Stimulated activated CD8-positive, alpha-beta memory T cell treated with anti-CD3 and anti-CD28 coated beads, Interleukin-4, amount 100 ng/mL, for 24 hours (primary cell): Measurements from ENCODE around the gene TNP2.

ENCODE experiments used
- DNase-seq: peaks from one replicate; pipeline ENCODE4 v3.0.0-alpha.2; 2020; ENCODE audit warnings: low read depth

Gene TNP2

DNA sequence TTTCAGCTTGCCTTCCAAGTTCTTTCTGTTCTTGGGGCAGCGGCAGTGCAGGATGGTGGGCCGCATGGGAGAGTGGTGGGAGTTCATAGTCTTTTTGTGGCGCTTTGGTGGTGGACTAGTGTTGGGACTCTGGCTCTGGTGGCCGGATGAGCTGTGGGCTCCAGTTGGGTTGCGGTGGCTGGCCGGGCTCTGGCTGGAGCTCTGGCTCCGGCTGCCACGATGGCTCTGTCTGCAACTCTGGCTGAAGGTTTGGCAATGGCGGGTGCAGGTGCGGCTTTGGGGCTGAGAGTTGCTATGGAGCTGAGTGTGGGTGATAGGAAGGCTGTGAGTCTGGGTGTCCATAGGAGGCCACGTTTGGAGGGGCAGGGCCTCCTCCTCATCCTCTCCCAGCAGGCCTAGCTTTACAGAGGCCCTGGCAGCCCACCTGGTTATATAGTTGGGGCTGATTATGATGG, at the start of gene TNP2:
TSS of gene TNP2 (minus strand) at position 405 of the 455 bp plus-strand sequence. CDS start at position 342, 63 bp downstream.
- DNase-seq = no peak

DNA sequence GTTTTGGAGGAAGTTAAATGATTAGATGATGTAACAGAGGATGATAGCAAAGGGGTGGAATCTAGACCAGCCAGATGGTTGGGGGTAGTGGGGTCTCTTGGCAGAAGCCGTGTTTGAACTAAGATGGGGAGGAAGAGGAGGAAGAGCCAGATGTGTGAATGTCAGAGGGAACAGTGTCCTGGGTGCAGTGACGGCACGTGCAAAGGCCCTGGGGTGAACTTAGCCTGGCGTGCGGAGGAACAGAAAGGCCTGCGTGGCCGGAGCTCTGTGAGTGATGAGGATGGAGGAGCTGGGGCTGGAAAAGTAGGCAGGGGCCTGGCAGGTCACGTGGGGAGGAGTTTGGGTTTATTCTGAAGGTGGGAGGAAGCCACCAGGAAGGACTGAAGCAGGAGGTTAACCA, 49.7 kb upstream of the TNP2 start:
- no peak for DNase-seq

DNA sequence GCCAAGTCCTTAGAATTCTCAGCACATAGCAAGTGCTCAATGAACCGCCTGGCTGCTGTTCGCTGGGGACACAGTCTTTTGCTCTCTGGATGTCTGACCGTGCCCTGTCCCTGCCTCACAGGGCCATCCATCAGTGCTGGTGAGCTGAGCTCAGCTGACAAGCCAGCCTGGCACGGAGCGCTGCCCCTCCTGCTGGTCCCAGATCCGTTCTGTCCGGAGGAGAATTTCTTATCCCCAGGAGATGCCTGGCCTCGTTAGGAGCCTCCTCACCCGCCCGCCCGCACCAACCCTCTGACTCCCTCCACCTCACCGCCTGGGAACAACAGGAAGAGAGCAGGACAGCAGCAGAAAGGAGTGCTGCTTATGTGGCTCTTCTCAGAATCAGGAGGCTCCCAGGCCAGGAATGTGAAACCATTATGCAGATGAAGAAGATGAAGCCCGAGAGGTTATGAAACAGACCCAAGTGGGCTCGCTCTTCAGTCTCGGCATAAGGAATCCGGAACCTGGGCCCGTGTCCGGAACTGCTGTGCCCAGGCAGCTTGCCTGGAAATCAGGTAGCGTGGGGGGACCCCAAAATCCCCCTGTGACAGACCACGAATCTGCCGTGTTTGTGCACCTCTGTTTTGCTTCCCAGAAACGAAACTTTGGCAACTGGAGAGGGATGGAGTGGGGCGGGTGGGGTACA, 47.3 kb upstream of the TNP2 start:
- no peak for DNase-seq

DNA sequence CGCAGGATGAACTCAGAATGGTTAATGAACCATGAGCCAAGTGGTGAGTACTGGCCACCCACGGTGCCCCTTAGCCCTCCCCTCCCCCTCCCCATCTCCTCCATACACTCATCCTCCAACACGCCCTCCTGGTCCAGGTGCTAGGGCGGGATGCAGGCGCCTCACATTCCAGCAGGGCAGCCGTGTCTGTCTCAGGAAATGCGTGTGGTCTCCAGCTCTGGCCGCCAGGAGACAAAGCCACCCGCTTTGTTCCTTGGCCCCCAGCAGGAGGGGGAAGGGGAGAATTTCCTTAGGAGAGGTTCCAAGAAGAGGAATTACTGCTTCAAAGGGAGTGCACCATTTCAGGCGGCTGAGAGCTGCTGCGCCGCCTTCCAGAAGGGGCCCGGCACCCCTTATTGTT, 46.4 kb upstream of the TNP2 start:
- no peak for DNase-seq

DNA sequence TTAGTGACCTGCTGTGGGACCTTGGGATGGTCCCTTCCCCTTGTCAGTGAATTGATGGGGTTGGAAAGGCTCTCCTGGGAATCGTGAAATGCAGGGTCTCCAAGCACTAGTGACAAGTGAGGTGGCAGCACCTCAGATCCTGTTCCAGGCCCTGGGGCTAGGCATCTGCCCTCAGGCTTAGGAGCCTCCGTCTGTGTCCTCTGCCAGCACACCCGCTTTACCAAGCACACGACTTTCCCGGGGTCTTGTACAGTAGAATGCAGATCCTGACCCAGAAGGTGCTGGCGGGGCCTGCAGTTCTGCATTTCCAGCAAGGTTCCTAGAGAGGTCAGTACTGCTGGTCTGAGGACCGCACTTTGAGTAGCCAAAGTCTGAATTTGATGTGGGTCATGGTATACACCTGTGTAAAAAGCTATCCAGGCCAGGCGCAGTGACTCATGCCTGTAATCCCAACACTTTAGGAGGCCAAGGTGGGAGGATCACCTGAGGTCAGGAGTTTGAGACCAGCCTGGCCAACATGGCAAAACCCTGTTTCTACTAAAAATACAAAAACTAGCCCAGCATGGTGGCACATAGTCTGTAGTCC, 45.3 kb upstream of the TNP2 start:
- DNase-seq = no peak

DNA sequence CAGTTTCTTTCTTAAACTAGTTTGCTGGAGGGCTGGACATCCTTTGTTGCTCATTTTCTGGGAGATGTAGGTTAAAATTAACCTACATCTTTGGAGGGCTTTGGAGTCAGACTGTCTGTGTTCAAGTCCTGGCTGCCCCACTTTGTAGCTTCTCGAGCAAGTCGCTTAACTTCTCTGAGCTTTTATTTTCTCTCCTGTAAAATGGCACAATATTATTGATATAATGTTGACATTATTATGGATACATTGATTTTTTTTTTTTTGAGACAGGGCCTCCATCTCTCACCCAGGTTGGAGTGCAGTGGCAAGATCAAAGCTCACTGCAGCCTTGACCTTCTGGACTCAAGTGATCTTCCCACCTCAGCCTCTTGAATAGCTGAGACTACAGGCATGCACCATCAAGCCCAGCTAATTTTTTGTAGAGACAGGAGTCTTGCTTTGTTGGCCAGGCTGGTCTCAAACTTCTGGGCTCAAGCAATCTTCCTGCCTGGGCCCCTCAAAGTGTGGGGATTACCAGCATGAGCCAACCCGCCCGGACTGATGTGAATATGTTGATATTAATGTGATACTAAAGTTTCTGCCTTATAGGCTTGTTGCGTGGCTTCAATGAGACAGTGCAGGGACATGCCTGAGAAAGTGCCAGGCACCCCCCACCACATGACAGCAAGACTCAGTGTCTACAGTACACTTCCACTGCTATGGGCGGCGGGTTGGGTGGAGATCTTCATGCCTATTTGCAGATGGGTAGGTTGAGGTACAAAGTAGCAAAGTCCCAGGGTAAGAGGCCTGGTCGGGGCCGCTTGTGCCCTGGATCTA, 44.6 kb upstream of the TNP2 start:
- DNase-seq = no peak

DNA sequence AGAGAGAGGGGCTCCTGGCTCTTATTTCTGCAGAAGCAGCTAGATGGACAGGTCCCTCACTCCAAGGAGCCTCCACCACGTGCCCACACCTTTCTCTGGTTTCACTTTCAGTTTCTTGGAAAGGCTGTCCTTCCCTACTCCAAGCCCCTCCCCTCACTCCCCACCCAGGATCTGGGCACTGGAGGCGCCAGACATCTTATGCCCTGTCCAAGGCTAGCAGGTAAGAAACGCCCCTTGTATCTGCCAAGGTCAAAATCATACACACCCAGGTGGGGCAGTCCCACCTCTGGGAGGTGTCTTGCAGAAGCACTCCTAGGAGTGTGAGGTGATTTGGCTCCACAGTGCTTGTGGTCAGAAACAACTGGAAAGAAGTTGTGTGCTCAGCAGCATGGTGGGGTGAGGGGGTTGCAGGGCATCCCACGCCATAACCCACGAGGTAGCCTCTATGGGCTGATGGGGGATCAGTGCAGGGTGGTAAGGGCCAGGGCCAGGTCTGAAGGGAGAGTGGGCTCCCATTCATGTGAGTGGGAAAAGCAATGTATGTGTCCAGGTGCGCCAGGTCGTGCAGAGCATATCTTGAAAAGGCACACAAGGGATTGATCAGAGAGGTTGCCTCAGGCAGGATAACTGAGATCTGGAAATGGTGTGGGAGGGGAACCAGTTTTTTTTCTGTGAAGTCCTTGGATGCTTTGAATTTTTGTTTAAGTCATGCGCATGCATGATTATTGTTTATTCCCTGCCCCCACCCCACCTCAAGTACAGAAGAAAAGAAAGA, 43.8 kb upstream of the TNP2 start:
- no peak for DNase-seq

DNA sequence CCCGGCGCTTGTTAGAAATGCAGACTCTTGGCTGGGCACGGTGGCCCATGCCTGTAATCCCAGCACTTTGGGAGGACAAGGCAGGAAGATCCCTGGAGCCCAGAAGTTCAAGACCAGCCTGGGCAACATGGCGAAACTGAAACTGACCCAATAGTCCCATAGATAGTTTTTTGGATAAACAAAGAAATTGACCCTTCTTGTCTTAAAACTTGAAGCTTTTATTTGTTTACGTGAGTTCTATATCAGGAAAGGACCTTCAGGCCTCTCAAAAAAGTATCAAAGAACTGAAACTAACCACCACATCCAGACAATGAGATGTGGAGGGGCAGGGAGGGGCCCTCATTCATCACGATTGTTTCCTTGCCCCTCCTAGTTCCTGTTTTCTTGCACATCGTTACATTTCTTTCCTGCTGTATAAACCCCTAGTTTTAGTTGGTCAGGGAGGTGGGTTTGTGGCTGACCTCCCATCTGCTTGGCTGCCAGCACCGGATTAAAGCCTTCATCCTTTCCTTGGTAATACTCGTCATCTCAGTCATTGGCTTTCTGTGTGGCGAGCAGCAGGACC, 42.0 kb upstream of the TNP2 start:
- DNase-seq = no peak

DNA sequence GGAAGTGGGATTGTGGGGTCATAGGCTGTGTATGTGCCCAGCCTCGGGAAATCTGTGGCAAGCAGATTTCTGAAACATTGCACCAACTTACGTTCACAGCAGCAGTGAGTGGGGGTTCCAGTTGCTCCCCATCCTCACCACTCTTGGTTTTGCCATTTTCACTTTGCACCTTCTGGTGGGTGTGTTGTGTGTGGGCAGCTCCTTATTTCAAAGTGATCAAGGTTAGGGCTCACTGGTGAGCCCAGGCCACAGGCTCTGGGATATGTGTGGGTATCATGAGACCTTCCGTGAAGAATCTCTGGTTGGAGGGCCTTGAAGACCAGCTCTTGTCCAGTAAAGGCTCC, 41.5 kb upstream of the TNP2 start:
- DNase-seq = no peak

DNA sequence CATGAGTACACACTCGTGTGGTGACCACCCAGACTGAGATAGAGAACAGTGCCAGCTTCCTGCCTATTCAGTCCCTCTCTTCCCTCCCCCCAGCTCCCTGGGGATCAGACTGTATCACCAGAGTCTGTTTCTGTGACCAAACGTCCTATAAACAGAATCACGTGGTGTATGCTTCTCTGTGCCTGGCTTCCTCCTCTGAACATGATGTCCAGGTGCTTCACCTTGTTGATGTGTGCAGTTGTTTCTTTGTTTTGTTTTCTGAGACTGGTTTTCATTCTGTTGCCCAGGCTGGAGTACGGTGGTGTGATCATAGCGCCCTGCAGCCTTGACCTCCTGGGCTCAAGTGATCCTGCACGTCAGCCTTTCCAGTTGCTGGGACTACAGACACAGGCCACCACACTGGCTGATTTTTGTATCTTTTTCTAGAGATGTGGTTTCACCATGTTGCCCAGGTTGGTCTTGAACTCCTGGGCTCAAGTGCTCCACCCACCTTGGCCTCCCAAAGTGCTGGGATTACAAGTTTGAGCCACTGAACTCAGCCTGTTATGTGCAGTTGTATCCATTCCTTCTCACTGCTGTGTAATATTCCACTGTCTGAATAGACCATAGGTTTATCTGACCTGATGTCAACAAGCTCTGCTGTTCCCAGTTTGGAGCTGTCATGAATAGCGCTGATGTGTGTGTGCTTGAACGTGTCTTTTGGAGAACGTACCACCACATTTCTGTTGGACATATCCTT, 40.9 kb upstream of the TNP2 start:
- DNase-seq = no peak

DNA sequence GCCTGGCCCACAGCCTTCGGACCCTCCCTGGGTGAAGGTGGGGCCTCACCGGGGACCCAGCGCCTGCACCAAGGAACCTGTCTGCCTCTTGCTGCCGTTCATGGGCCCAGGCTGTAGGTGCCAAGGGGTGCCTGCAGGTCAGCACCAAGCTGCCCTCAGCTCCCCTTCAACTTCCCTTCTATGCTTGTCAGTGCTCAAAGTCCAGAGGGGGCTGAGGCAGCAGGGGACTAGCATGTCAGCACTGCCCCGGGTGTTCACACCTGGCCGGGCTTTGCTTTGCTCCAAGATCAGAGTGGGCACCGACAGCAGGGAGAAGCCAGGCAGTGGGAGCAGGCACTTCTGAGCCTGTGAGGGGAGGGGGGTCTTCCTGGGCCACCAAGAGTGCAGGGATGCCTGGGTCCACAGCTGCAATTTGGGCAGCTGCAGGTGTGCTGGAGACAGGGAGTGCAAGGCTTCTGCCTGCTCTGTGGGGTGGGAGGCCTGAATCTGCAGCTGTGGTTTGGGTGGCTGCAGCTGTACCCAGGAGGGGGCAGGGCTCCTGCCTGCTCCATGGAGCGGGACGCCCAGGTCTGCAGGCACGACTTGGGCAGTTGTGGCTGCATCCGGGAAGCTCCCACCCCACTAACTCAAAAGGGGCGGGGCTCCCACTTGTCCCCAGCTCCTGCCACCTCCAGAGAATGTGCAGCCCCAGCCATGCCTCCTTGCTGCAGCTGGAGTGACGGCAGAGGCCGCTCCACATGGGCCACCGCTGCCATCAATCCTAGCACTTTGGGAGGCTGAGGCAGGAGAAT, 39.6 kb upstream of the TNP2 start:
- no peak for DNase-seq

DNA sequence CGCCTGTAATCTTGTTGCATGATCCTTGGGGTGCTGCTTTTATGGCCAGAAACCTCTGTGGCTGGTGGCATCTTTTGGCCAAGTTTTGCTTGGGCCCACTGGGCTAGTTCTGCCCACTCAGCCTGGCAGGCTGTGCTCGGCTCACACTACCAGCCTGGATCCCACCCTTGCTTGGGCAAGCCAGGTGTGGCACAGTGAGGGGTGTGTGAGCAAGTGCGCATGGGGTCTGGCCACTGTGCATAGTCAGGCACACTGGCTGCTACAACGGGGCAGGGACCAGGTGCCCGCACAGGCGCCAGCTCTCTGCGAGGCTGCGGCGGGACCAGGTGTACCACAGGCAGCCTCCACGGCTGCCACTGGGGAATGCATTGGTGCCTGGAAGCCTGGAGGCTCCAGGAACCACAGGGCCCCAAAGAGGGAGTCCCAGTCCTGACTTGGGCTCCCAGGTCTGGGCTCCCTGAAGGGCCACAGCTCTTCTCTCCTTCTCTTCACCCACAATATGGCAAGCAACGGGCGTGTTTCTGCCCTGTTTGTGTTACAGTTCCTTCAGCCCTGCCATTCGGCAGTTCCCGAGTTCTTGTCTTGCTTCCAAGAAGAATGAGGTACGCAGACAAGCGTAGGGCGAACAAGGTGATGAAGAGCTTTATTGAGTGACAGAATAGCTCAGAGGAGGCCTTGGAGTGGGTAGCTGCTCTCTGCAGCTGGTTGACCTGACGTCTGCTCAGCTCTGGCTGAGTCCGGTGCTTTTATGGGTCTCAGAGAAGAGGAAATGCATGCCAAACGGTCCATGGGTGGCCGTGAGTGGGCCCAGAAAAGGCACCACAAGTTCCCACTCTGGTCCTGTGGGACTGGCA, 38.7 kb upstream of the TNP2 start:
- DNase-seq = no peak

DNA sequence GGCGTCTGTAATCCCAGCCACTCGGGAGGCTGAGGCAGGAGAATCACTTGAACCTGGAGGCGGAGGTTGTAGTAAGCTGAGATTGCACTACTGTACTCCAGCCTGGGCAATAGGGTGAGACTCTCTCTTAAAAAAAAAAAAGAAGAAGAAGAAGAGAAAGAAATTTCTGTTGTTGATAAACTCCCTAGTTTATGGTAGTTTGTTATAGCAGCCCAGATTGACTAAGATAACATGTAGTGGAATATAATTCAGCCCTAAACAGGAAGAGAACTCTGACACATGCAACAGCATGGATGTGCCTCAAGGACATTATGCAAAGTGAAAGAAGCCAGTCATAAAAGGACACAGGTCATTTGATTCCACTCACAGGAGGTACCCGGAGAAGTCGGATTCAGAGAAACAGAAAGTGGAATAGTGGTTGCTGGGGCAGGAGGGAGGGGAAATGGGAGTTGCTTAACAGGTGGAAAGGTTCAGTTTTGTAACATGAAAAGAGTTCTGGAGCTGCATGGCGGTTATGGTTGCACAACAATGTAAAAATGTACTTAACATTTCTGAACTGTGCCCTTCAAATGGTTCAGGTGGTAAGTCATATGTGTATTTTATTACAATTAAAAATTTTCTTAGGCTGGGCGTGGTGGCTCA, 38.0 kb upstream of the TNP2 start:
- no peak for DNase-seq

DNA sequence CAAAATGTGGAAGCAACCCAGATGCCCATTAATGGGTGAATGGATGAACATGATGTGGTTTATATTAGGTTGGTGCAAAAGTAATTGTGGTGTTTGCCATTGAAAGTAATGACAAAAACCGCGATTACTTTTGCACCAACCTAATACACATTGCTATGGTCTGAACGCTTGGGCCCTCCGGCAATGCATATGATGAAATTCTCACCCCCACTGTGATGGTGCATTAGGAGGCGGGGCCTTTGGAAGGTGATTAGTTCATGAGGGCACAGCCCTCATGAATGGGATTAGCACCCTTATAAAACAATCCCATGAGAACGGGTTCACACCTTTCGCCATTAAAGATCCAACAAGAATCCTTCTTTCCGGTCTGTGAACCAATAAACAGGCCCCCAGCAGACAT, 37.3 kb upstream of the TNP2 start:
- DNase-seq = no peak

DNA sequence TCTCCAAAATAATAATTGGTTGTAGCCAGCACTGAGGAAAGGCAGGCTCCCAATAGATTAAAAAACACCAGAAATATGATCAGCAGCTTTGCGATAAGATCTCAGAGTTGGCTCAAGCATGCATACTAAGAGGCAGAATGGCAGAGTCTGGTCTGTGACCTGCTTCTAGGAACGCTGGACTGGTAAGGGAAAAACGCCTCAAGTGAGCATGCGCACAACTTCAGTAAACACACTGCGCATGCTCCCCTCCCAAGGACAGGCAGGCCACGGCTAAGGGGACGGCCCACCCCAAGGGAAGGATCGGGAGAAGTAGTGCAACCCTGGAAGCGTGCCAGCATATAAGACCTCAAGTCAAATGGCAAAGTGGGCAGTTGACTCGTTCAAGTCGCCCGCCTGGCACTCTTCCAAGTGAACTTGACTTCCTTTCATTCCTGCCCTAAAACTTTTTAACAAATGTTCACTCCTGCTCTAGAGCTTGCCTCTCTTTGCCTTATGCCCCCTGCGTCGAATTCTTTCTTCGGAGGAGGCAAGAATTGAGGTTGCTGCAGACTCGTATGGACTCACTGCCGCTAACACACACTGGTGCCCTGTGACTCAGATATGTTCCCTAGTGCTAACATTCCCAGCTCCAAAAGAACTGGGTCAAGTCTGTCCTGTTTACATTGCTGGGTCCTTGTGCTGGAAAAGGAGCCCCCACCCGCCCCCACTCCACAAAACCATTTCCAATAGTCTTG, 34.4 kb upstream of the TNP2 start:
- no peak for DNase-seq

DNA sequence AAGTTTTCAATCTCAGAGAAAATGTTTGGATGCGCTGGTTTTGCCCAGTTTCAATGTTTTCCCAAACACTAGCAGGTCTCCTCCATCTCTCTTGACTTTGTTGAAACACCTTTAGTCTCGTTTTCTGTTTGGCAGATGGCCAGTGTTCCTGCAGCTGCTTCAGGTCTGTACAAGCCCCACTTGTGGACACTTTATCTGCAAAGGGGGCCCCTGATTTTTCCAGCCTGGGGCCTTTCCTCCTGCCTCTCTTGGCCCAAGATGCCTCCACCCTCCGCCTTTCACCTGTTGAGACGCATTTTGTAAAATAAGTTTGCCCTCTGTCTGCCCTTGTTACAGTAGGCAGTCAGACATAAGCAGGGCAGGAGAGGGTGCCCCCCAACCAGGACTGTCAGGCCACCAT, 33.9 kb upstream of the TNP2 start:
- DNase-seq = no peak

DNA sequence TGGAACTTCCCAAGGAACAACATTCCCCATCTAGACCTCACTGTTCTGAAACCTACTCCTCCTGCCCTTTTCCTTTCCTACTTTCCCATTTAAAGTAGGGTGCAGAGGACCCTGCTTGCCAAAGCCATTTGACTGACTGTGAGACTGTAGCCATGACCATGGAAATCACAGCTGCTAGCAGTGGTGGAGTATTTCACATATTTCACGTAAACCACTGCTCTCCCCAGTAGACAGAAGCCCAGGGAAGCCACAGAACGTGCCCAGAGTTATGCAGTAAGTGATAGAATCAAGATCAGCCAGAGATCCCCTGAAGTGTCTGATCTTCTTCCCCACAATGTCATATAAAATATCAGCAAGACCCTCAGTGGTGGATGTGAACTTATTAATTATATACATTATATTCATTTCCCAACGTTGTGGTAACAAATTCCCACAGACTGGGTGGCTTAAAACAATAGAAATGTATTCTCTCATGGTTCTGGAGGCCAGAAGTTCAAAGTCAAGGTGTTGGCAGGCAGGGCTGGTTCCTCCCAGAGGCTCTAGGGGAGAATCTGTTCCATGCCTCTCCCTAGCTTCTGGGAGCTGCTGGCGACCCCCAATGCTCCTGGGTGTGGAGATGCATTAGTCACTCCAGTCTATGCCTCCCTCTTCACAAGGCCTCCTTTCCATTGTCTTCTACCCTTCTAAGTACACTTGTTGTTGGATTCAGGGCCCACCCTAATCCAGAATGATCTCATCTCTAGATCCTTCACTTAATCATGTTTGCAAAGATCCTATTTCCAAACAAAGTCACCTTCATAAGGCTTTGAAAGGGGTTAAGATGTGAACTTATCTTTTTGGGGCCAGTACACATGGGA, 32.7 kb upstream of the TNP2 start:
- no peak for DNase-seq

DNA sequence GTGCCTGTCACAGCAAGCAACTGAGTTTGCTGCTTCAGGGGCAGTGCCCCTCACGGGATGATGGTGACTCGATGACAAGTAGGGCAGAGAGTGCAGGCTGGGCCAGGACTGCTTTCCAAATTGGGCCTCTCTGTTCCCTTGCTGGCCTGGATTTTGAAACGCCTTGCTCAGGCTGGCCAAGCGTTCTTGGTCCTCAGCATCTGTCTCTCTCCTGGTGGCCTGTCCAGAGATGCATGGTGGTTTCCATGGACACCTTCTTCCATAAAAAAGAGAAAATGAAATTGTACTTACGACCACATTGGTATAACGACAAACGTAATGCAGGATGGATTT, 31.4 kb upstream of the TNP2 start:
- no peak for DNase-seq
